Esophagus muscularis mucosa (tissue), 4 donors: ENCODE data around the gene C11orf68.

Experiments
- EP300 ChIP-seq: sonication (generic); formaldehyde crosslinking; IDR thresholded peaks from one replicate; pipeline ENCODE4 v1.6.1; 2017; ENCODE audit warnings: antibody characterized with exemption
- POLR2A ChIP-seq: fragments of 450-650 bp; IDR thresholded peaks from one replicate; pipeline ENCODE4 v1.6.1; 2017; ENCODE audit warnings: antibody characterized with exemption, moderate library complexity, mild to moderate bottlenecking, low read depth
- POLR2AphosphoS5 ChIP-seq, 2 donors: sonication (generic); formaldehyde crosslinking; IDR thresholded peaks; one replicate each; pipeline ENCODE4 v1.6.1; 2017; ENCODE audit warnings: antibody characterized with exemption in 2 of 2
- TF ChIP-seq, protein P1 (sequence below), 3 experiments: fragments of 200-600 bp in 2 of 3; fragments of 450-650 bp in 1 of 3; sonication (generic) in 2 of 3; IDR thresholded peaks; one replicate each; pipeline ENCODE4 v1.5.1; 2017 to 2019; ENCODE audit warnings: antibody characterized with exemption in 3 of 3, mild to moderate bottlenecking in 2 of 3, moderate library complexity in 1 of 3

- TF ChIP-seq, protein P1, sequence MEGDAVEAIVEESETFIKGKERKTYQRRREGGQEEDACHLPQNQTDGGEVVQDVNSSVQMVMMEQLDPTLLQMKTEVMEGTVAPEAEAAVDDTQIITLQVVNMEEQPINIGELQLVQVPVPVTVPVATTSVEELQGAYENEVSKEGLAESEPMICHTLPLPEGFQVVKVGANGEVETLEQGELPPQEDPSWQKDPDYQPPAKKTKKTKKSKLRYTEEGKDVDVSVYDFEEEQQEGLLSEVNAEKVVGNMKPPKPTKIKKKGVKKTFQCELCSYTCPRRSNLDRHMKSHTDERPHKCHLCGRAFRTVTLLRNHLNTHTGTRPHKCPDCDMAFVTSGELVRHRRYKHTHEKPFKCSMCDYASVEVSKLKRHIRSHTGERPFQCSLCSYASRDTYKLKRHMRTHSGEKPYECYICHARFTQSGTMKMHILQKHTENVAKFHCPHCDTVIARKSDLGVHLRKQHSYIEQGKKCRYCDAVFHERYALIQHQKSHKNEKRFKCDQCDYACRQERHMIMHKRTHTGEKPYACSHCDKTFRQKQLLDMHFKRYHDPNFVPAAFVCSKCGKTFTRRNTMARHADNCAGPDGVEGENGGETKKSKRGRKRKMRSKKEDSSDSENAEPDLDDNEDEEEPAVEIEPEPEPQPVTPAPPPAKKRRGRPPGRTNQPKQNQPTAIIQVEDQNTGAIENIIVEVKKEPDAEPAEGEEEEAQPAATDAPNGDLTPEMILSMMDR (IDR thresholded peaks at IDR 0.05): no peak
- TF ChIP-seq POLR2A (no peak), POLR2AphosphoS5 (IDR thresholded peaks at IDR 0.05) (no peak), EP300 (no peak)
These were observed 3.0 kb upstream of the C11orf68 start for GRCh38 chr11:65921876-65922275.
